Gastrocnemius medialis (tissue), 4 donors: Measurements from ENCODE around the gene USP53. TPM values are rescaled to one million over a fixed set of nuclear protein-coding genes. Genes with fewer than 3 reads are reported as not detected.
"Not testable (repeated sequence)": the region's sequence is repeated elsewhere in the genome, so short reads cannot be mapped to it uniquely, and the experiment has no call there.

ENCODE experiments used
- ATAC-seq, 2 donors: fragments of 150-250 bp; one replicate each; pipeline ENCODE4 v1.9.1; 2016
- DNase-seq, 2 donors: peaks; one replicate each; pipeline ENCODE4 v3.0.0-alpha.2; 2019
- H3K27ac ChIP-seq, 4 donors: fragments of 200-600 bp; sonication (generic); 1 replicate in 1 of 4; 2 replicates in 3 of 4; pipeline ENCODE4 v1.5.1; 2016 to 2018; ENCODE audit warnings: mild to moderate bottlenecking in 2 of 4, moderate library complexity in 1 of 4
- H3K27me3 ChIP-seq, 3 donors: fragments of 200-600 bp; sonication (generic) in 2 of 3; 1 replicate in 1 of 3; 2 replicates in 2 of 3; pipeline versions ENCODE4 v1.5.1 to v1.6.0; 2016 to 2019; ENCODE audit warnings: mild to moderate bottlenecking in 1 of 3, moderate library complexity in 1 of 3
- H3K36me3 ChIP-seq, 2 donors: fragments of 200-600 bp; sonication (generic) in 1 of 2; one replicate each; pipeline ENCODE4 v1.5.1; 2017 to 2018
- H3K4me1 ChIP-seq, 2 donors: fragments of 200-600 bp; sonication (generic) in 1 of 2; one replicate each; pipeline ENCODE4 v1.5.1; 2016 to 2017; ENCODE audit warnings: mild to moderate bottlenecking in 2 of 2
- H3K4me3 ChIP-seq, 4 donors: fragments of 200-600 bp; sonication (generic) in 3 of 4; 1 replicate in 1 of 4; 2 replicates in 3 of 4; pipeline ENCODE4 v1.5.1; 2016 to 2019; ENCODE audit warnings: mild to moderate bottlenecking in 2 of 4
- H3K9me3 ChIP-seq, 3 donors: fragments of 200-600 bp; sonication (generic) in 2 of 3; 1 replicate in 1 of 3; 2 replicates in 2 of 3; pipeline ENCODE4 v1.5.1; 2016 to 2019
- CTCF ChIP-seq, 5 experiments: fragments of 450-650 bp in 3 of 5; fragments of 200-600 bp in 2 of 5; sonication (generic) in 2 of 5; IDR thresholded peaks in 4 of 5; conservative IDR thresholded peaks in 1 of 5; 1 replicate in 4 of 5; 2 replicates in 1 of 5; pipeline ENCODE4 v1.5.1; 2016 to 2019; ENCODE audit warnings: antibody characterized with exemption in 5 of 5, mild to moderate bottlenecking in 3 of 5, moderate library complexity in 3 of 5
- POLR2A ChIP-seq, 2 donors: fragments of 450-650 bp; IDR thresholded peaks; one replicate each; pipeline ENCODE4 v1.6.1; 2017; ENCODE audit warnings: antibody characterized with exemption in 2 of 2, mild to moderate bottlenecking in 2 of 2, moderate library complexity in 2 of 2
- in situ Hi-C, 4 donors: fragments of 200-750 bp; cut with MboI; loops; one replicate each; pipeline versions ENCODE4 v1.15.0 to v1.8.0; 2017; ENCODE audit warnings: low sequenced_read_pairs in 4 of 4
- intact Hi-C: fragments of 100-400 bp; cut with DNase I; formaldehyde crosslinking; loops from one replicate; pipeline ENCODE4 v1.15.1; 2023; ENCODE audit warnings: low total_unique reads
- total RNA-seq, 4 donors: library from RNA; depleted of rRNA; stranded (reverse); fragments of >200 nt; gene quantifications; one replicate each; pipeline versions ENCODE4 v1.1.0 to v1.2.3, GENCODE V29; 2016

Gene USP53
- total RNA-seq, 4 donors from 2014 or later = 56.9 to 190 (median 98.5) TPM

- ATAC-seq (no peak), DNase-seq (no peak)
- Histone ChIP-seq H3K36me3 (no peaks in the 10 kb centered on the region), H3K4me1 (no peaks in the 10 kb centered on the region), H3K9me3 (no peaks in the 10 kb centered on the region), H3K4me3 (no peak within 1 kb of the TSS), H3K27me3 (no peaks in the 10 kb centered on the region), H3K27ac (no peak within 1 kb of the TSS)
- intact Hi-C loops = no loop called here
- TF ChIP-seq CTCF (IDR thresholded peaks at IDR 0.05 in 4 of 5, conservative IDR thresholded peaks at IDR 0.05 in 1 of 5) = no peak
- TF ChIP-seq POLR2A (IDR thresholded peaks at IDR 0.05) = no peak
- in situ Hi-C loops = no loop called here
Observed at GRCh38 chr4:119321921-119322687, 109.6 kb downstream of the USP53 start, which contains the start of gene FABP2. TSS of gene FABP2 (minus strand) at chr4:119322138. CDS start at chr4:119322102, 36 bp downstream.

DNA sequence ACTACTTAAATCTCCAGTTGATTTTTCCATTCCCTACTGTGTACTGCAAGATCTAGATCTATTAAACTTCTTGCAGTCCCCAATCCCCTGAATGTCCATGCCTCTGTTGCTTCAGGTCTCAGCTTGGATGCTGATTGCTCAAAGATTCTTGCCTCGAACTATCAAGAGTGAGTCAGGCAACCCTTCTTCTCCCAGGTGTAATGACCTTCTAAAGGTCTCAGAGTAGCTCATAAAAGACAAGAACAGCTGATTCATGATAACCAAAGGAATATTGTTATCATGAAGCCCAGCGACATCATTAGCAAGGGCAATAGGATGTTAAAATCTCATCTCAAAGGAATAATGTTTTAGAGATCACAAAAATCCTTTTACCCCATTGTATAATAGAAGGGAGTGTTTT is 116.2 kb downstream of the USP53 start:
- Histone ChIP-seq H3K27ac (no peak overlapping the region), H3K36me3 (no peaks in the 10 kb centered on the region), H3K4me1 (no peaks in the 10 kb centered on the region), H3K9me3 (no peaks in the 10 kb centered on the region), H3K27me3 (no peaks in the 10 kb centered on the region), H3K4me3 (no peak overlapping the region)
- ATAC-seq (no peak), DNase-seq (no peak)
- in situ Hi-C loops = no loop called here
- intact Hi-C loops = no loop called here
- no peak for TF ChIP-seq POLR2A (IDR thresholded peaks at IDR 0.05)

DNA sequence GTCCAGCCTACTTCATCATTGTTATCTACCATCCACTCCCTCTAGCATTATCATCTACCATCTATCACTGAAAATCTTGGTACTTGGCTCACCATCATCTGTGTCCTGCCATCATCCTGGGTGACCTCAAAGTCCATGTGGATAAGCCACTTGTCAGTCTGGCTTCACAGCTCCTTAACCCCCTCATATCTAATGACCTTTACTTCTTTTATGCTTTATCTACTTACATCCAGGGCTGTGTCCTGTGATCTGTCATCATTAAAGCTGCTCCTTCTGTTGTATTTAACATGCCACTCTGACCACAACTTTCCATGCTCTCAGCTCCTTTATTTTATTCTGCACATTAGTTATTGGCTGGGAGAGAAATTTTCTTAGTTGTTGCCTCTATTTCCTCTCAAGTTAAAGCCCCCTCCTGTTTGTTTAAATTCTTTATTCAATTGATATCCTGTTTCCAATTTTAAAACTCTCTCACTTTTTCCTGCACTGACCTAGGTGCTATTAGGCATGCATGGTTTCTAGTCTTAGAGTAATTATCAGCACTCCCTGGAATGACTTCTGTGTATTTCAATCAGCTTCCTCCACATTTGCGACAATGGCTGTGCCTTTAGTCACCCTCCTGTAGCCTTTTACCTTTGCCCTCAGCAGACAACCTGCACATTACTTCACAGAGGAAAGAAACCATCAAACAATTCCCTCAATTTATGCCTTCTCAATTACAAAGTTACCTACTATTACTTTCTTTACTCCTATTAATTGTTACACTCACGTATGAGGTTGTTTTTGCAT is 117.5 kb downstream of the USP53 start:
- in situ Hi-C loops = no loop called here
- intact Hi-C loops = no loop called here
- H3K4me3 ChIP-seq = no peak overlapping the region
- no peak for ATAC-seq
- H3K36me3 ChIP-seq = no peaks in the 10 kb centered on the region
- no peaks in the 10 kb centered on the region for H3K27me3 ChIP-seq
- TF ChIP-seq POLR2A (IDR thresholded peaks at IDR 0.05) (no peak), CTCF (IDR thresholded peaks at IDR 0.05 in 4 of 5, conservative IDR thresholded peaks at IDR 0.05 in 1 of 5) (no peak)
- DNase-seq = no peak
- no peak overlapping the region for H3K27ac ChIP-seq
- H3K9me3 ChIP-seq = no peaks in the 10 kb centered on the region
- H3K4me1 ChIP-seq = no peaks in the 10 kb centered on the region

- ATAC-seq = peak in 1 of 2 donors; percentile 30
- intact Hi-C loops, H3K4me3 ChIP-seq, H3K27me3 ChIP-seq, H3K36me3 ChIP-seq, in situ Hi-C loops, H3K9me3 ChIP-seq, DNase-seq, H3K27ac ChIP-seq, H3K4me1 ChIP-seq: not testable (repeated sequence)
Observed at GRCh38 chr4:119336332-119336979, 123.9 kb downstream of the USP53 start.

GRCh38 chr4:119337010-119337409 is 124.5 kb downstream of the USP53 start:
- no peaks in the 10 kb centered on the region for H3K36me3 ChIP-seq
- H3K9me3 ChIP-seq = no peaks in the 10 kb centered on the region
- H3K4me3 ChIP-seq = no peak overlapping the region
- no peak for TF ChIP-seq CTCF (IDR thresholded peaks at IDR 0.05 in 4 of 5, conservative IDR thresholded peaks at IDR 0.05 in 1 of 5)
- no peak for TF ChIP-seq POLR2A (IDR thresholded peaks at IDR 0.05)
- intact Hi-C loops = no loop called here
- ATAC-seq (peak; percentile 58 to 63), DNase-seq (no peak)
- in situ Hi-C loops = no loop called here
- no peak overlapping the region for H3K27ac ChIP-seq
- H3K4me1 ChIP-seq = no peaks in the 10 kb centered on the region
- no peaks in the 10 kb centered on the region for H3K27me3 ChIP-seq

GRCh38 chr4:119339895-119340294 is 127.4 kb downstream of the USP53 start:
- H3K9me3 ChIP-seq, ATAC-seq, in situ Hi-C loops, H3K27me3 ChIP-seq, H3K4me3 ChIP-seq, H3K36me3 ChIP-seq, H3K27ac ChIP-seq, H3K4me1 ChIP-seq, DNase-seq, intact Hi-C loops: not testable (repeated sequence)

GRCh38 chr4:119343293-119343692 is 130.8 kb downstream of the USP53 start:
- H3K4me1 ChIP-seq, DNase-seq, H3K27ac ChIP-seq, H3K4me3 ChIP-seq, H3K9me3 ChIP-seq, in situ Hi-C loops, intact Hi-C loops, H3K36me3 ChIP-seq, H3K27me3 ChIP-seq, ATAC-seq: not testable (repeated sequence)
